Panc1 (cell line): Measurements from ENCODE around the gene RNU7-1. TPM values are rescaled to one million over a fixed set of nuclear protein-coding genes. Genes with fewer than 3 reads are reported as not detected.

Source experiments
- ATAC-seq: fragments of 200-7000 bp; cut with Tn5 transposase; 2 replicates; pipeline ENCODE4 v1.9.1; 2020; ENCODE audit warnings: mild to moderate bottlenecking, moderate library complexity
- BruUV-seq: library from RNA; stranded (reverse); fragments of 400-500 nt; replicated peaks from 2 replicates; lab custom pipeline; 2021; lab: Mats Ljungman, UMichigan
- CTCF ChIA-PET: fragments of 300-600 bp; sonication (Branson Sonifier 250); formaldehyde crosslinking; loops from one replicate; lab custom pipeline; 2022; ENCODE audit warnings: antibody characterized with exemption; lab: Charles Lee
- POLR2A ChIA-PET: fragments of 300-600 bp; sonication (Branson Sonifier 250); formaldehyde crosslinking; loops from one replicate; lab custom pipeline; 2022; ENCODE audit warnings: antibody characterized with exemption; lab: Charles Lee
- DNase-seq: peaks from one replicate; pipeline ENCODE4 v3.0.0-alpha.2; 2010; ENCODE audit warnings: low read depth, low spot score
- H3K27ac ChIP-seq: 2 replicates; pipeline ENCODE4 v1.5.1; 2011; ENCODE audit warnings: mild to moderate bottlenecking, low read length, inconsistent platforms
- H3K27me3 ChIP-seq: fragments of 200-500 bp; sonication (Bioruptor generic); 2 replicates; pipeline ENCODE4 v1.6.0; 2014; ENCODE audit warnings: low read length, inconsistent platforms; ENCODE audit not compliant: control insufficient read depth, insufficient read depth
- H3K36me3 ChIP-seq: fragments of 200-500 bp; sonication (Bioruptor generic); 2 replicates; pipeline ENCODE4 v1.5.1; 2014; ENCODE audit warnings: inconsistent platforms, mild to moderate bottlenecking, low read length, moderate library complexity; ENCODE audit not compliant: control insufficient read depth, insufficient read depth
- H3K4me1 ChIP-seq: 2 replicates; pipeline ENCODE4 v1.5.1; 2011; ENCODE audit warnings: inconsistent platforms, mild to moderate bottlenecking, low read length, moderate library complexity; ENCODE audit not compliant: control insufficient read depth, insufficient read depth
- H3K4me3 ChIP-seq, 2 experiments: 2 replicates each; pipeline ENCODE4 v1.5.1; 2011 to 2012; ENCODE audit warnings: low read depth in 2 of 2, low read length in 2 of 2, mild to moderate bottlenecking in 2 of 2, inconsistent platforms in 1 of 2, moderate library complexity in 1 of 2
- H3K9me3 ChIP-seq: fragments of 200-500 bp; sonication (Bioruptor generic); 2 replicates; pipeline ENCODE4 v1.5.1; 2014; ENCODE audit warnings: low read depth, mild to moderate bottlenecking, inconsistent platforms, low read length, moderate library complexity; ENCODE audit not compliant: control insufficient read depth, insufficient read depth
- POLR2AphosphoS5 ChIP-seq: IDR thresholded peaks from 2 replicates; pipeline ENCODE4 v1.6.1; 2012; ENCODE audit warnings: mild to moderate bottlenecking, low read depth, low read length, moderate library complexity
- REST ChIP-seq, 2 experiments: IDR thresholded peaks; 2 replicates each; pipeline ENCODE4 v1.6.1; 2011 to 2012; ENCODE audit warnings: low read depth in 2 of 2, control low read depth in 1 of 2, low read length in 1 of 2, mild to moderate bottlenecking in 1 of 2, moderate library complexity in 1 of 2; ENCODE audit not compliant: insufficient read depth in 1 of 2
- SIN3A ChIP-seq: IDR thresholded peaks from 2 replicates; pipeline ENCODE4 v1.6.1; 2012; ENCODE audit warnings: low read depth, mild to moderate bottlenecking, low read length, moderate library complexity, borderline replicate concordance; ENCODE audit not compliant: insufficient read depth
- TCF7L2 ChIP-seq: IDR thresholded peaks from 2 replicates; pipeline ENCODE4 v1.6.1; 2011; ENCODE audit warnings: mild to moderate bottlenecking, low read depth, low read length, inconsistent platforms
- in situ Hi-C: cut with HindIII; loops from 2 replicates; pipeline ENCODE4 v1.10.0; 2016; ENCODE audit warnings: low sequenced_read_pairs, low pct_unique_long_range_greater_than_20kb
- intact Hi-C: fragments of 100-400 bp; cut with micrococcal nuclease; formaldehyde crosslinking; loops from one replicate; pipeline ENCODE4 v1.10.0; 2022; ENCODE audit not compliant: unreplicated experiment
- total RNA-seq: library from RNA; stranded (reverse); gene quantifications from one replicate; pipeline ENCODE4 v1.2.1, GENCODE V29; 2021; ENCODE audit not compliant: unreplicated experiment
- TF ChIP-seq, protein P1 (sequence below): fragments of 450-650 bp; IDR thresholded peaks from 2 replicates; pipeline ENCODE4 v1.5.1; 2017; ENCODE audit warnings: mild to moderate bottlenecking

RNU7-1 gene
- total RNA-seq, 1 experiment from 2014 or later, result not detected

DNA sequence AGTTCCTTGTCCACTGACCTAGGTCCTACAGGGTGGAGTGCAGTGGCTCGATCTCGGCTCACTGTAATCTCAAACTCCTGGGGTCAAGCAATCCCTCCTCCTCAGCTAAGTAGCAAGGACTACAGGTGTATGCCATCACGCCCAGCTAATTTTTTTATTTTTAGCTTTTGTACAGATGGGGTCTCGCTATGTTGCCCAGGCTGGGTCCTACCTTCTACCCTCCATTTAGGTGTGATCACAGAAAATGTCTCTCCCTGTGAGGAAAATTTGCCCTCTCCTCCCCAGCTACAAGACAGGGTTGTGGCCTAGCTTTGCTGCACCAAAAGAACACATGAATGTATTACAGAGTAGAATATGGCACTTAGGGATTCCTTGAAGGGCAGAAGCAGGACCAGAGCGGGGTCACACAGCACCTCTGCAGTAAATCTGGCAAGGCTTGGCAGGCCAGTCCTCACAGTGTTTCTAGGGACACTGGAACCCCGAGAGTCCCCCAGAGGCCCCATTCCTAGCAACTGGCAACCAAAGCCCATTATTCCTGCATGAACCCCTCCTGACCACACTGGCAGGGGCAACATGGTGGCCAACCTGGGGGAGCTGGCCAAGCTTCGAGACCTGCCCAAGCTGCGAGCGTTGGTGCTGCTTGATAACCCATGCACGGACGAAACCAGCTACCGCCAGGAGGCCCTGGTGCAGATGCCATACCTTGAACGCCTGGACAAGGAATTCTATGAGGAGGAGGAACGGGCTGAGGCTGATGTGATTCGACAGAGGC lies 31.3 kb upstream of the RNU7-1 start:
- in situ Hi-C loops, result no loop called here
- DNase-seq (no peak), ATAC-seq (no peak)
- TF ChIP-seq REST (IDR thresholded peaks at IDR 0.05; ENCODE audit: insufficient read depth in 1 of 2, low read depth in 2 of 2, low read length in 1 of 2) (no peak), POLR2AphosphoS5 (no peak), TCF7L2 (no peak), SIN3A (no peak)
- TF ChIP-seq, protein P1, sequence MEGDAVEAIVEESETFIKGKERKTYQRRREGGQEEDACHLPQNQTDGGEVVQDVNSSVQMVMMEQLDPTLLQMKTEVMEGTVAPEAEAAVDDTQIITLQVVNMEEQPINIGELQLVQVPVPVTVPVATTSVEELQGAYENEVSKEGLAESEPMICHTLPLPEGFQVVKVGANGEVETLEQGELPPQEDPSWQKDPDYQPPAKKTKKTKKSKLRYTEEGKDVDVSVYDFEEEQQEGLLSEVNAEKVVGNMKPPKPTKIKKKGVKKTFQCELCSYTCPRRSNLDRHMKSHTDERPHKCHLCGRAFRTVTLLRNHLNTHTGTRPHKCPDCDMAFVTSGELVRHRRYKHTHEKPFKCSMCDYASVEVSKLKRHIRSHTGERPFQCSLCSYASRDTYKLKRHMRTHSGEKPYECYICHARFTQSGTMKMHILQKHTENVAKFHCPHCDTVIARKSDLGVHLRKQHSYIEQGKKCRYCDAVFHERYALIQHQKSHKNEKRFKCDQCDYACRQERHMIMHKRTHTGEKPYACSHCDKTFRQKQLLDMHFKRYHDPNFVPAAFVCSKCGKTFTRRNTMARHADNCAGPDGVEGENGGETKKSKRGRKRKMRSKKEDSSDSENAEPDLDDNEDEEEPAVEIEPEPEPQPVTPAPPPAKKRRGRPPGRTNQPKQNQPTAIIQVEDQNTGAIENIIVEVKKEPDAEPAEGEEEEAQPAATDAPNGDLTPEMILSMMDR, result no peak
- Histone ChIP-seq H3K4me1 (peaks cover 4% of the 10 kb centered on the region; the same call in 1 of the 2 replicates), H3K36me3 (no peaks in the 10 kb centered on the region; the same call in 1 of the 2 replicates), H3K27me3 (no peaks in the 10 kb centered on the region), H3K4me3 (no peak overlapping the region), H3K9me3 (no peaks in the 10 kb centered on the region), H3K27ac (no peak overlapping the region)
- intact Hi-C loops, result no loop called here
- no TSS peak for BruUV-seq
- ChIA-PET POLR2A (no interaction called here), CTCF (interaction anchor here (0.7 to 1.0 kb wide), 2 partner anchors 13 to 194 kb away, joined by 3 read pairs; no protein-coding TSS in a partner anchor)

- BruUV-seq, result no TSS peak
- H3K4me1 ChIP-seq, result peaks cover 4% of the 10 kb centered on the region; the same call in 1 of the 2 replicates
- no peaks in the 10 kb centered on the region for H3K9me3 ChIP-seq
- POLR2A ChIA-PET, result interaction anchor here (0.5 kb wide), 1 partner anchor 9 kb away, joined by 3 read pairs; no protein-coding TSS in a partner anchor
- CTCF ChIA-PET, result interaction anchor here (0.6 to 0.8 kb wide), 2 partner anchors 11 to 26 kb away, joined by 4 to 7 read pairs; no protein-coding TSS in a partner anchor
- peak within 1 kb of the TSS; percentile 43 to 69 for H3K4me3 ChIP-seq
- TF ChIP-seq POLR2AphosphoS5 (no peak), SIN3A (no peak), REST (IDR thresholded peaks at IDR 0.05; ENCODE audit: insufficient read depth in 1 of 2, low read depth in 2 of 2, low read length in 1 of 2) (no peak), TCF7L2 (no peak)
- TF ChIP-seq, protein P1, result no peak
- intact Hi-C loops (no loop called here), in situ Hi-C loops (no loop called here)
- no peaks in the 10 kb centered on the region; the same call in 1 of the 2 replicates for H3K36me3 ChIP-seq
- no peaks in the 10 kb centered on the region for H3K27me3 ChIP-seq
- ATAC-seq, result peak; percentile 88
- DNase-seq, result no peak
- peak within 1 kb of the TSS; percentile 65 for H3K27ac ChIP-seq
These were observed 29.2 kb upstream of the RNU7-1 start, which contains the start of gene ENO2 for GRCh38 chr12:6914246-6914946. Gene ENO2, plus strand, starts transcription at chr12:6914580. Its CDS starts 1,253 bp downstream, at chr12:6915833.
